Daoy (cell line): Measurements from ENCODE around the gene MANBA. TPM values are rescaled to one million over a fixed set of nuclear protein-coding genes. Genes with fewer than 3 reads are reported as not detected.
A peak's percentile ranks its signal among the peaks of the same experiment; 100 is the strongest.
"Not testable (repeated sequence)": the region's sequence is repeated elsewhere in the genome, so short reads cannot be mapped to it uniquely, and the experiment has no call there.

Experiments used
- DNase-seq: peaks from one replicate; pipeline ENCODE4 v3.0.0-alpha.2; 2015; ENCODE audit warnings: low read depth
- total RNA-seq: library from RNA; depleted of rRNA; stranded (reverse); fragments of >200 nt; shearing (Covaris generic); gene quantifications from 2 replicates; pipeline ENCODE4 v1.2.3, GENCODE V29; 2014

The MANBA gene
- total RNA-seq, 1 experiment from 2014 or later, result 8.2 TPM

DNA sequence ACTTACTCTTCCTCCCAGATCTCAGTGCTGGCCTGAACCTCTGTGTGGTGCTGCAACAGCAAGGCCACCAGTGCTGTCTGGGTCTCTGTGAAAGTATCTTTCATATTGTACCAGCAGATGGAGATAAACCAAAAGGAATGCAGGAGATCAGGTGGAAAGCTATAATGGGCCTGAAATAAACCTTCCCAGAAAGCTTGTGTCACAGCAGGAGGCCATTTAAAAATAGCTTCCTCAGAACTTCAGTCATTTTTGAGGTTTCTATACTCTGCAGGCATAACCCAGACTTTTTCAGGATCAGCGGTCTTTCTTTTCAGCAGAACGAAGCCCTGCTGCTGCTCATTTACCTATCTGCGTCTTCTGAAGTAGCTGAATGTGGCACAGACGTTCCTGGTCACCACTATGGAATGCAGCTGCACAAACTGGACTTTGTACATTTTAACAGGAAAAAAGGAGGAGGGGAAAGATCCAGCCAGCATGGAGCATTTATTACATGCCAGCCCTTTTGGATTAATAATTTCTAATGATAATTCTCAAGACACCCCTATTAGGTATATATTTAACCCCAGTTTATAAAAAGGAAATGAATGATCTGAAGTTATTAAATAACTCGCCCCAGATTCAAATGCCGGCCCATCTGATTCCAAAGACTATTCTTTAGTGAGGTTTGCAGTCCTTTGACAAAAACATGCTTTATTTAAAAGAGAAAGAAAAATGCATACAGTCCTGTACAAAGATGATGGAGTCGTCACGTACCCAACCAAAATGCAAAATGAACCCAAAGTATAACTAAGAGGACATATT, 139.9 kb downstream of the MANBA start:
- DNase-seq, result peak; percentile 43

DNA sequence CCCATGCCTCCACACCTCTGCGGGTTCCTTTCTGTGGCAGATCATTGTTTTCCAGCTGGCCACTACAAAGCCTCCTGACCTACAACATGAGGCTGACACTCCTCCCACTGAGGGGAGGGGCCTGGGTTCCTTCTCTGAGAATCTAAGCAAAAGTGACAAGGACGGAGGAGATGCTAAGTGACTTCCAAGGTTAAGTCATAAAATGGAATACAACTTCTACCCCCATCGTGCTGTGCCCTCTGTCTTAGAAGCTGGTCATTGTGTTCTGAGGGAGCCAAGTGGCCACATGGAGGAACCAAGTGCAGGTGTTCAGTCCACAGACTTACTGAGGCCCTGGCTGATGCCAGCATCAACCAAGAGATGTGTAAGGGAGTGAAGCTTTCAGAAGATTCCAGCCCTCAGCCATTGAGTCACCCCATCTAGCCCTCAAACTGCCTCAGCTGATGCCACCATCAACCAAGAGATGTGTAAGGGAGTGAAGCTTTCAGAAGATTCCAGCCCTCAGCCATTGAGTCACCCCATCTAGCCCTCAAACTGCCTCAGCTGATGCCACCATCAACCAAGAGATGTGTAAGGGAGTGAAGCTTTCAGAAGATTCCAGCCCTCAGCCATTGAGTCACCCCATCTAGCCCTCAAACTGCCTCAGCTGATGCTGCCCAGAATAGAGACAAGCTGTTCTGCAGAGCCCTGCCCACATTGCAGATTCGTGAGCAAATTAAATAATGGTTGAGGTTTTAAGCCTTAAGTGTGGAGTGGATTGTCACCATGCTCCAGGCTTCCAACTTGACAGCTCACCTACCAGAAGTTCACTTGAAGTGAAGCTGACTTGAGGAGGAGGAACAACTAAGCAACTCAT, 140.8 kb downstream of the MANBA start:
- DNase-seq, result not testable (repeated sequence)

DNA sequence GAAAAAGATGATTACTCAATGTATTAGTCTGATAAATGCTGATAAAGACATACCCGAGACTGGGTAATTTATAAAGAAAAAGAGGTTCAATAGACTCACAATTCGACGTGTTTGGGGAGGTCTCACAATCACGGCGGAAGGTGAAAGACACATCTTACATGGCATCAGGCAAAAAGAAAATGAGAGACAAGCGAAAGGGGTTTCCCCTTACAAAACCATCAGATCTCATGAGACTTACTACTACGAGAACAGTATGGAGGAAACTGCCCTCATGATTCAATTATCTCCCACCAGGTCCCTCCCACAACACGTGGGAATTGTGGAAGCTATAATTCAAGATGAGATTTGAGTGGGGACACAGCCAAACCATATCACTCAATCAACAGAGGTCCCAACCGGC, 141.7 kb downstream of the MANBA start:
- DNase-seq, result not testable (repeated sequence)

- DNase-seq, result no peak
Measured at GRCh38 chr4:102616636-102617035, 144.1 kb downstream of the MANBA start.

GRCh38 chr4:102614801-102615200, 146.0 kb downstream of the MANBA start:
- DNase-seq, result no peak

- no peak for DNase-seq
Measured at GRCh38 chr4:102612824-102613366, 147.9 kb downstream of the MANBA start.

DNA sequence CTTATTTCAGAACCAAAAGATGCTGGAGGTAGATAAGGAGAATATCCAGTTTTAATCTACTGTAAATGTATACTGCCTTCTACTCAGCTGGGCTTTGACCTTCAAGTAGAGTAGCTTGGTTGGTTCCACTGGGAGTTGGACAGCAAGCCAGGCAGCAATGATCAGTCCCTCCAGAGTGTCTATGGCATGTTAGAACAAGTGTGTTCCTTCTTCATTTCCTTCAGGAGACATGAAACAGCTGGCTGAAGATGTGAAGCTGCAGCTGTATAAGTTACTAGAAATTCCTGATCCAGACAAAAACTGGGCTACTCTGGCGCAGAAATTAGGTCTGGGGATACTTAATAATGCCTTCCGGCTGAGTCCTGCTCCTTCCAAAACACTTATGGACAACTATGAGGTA, 148.6 kb downstream of the MANBA start:
- no peak for DNase-seq

- no peak for DNase-seq
Measured at GRCh38 chr4:102610476-102610875, 150.3 kb downstream of the MANBA start.

GRCh38 chr4:102610007-102610406, 150.8 kb downstream of the MANBA start:
- no peak for DNase-seq

DNA sequence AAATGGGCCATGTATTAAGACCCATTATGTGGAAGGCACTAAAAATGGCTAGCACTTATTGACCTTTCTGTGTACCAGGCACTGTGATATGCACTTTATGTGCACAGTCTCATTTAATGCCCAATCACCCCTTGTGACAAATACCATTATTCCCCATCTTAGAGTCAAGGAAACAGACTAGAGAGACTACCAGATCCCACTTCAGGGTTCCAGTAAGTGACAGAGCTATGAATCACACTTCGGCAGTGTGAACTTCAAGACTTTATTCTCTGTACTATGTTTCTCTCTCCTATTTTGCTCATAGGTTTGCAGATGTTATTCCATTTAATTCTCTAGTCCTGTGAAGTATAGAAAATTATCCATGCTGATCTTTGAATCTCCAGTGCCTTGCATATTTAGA, 152.6 kb downstream of the MANBA start:
- DNase-seq, result no peak

GRCh38 chr4:102606846-102607450, 153.8 kb downstream of the MANBA start:
- no peak for DNase-seq

- no peak for DNase-seq
Measured at GRCh38 chr4:102606261-102606660, 154.5 kb downstream of the MANBA start.

DNA sequence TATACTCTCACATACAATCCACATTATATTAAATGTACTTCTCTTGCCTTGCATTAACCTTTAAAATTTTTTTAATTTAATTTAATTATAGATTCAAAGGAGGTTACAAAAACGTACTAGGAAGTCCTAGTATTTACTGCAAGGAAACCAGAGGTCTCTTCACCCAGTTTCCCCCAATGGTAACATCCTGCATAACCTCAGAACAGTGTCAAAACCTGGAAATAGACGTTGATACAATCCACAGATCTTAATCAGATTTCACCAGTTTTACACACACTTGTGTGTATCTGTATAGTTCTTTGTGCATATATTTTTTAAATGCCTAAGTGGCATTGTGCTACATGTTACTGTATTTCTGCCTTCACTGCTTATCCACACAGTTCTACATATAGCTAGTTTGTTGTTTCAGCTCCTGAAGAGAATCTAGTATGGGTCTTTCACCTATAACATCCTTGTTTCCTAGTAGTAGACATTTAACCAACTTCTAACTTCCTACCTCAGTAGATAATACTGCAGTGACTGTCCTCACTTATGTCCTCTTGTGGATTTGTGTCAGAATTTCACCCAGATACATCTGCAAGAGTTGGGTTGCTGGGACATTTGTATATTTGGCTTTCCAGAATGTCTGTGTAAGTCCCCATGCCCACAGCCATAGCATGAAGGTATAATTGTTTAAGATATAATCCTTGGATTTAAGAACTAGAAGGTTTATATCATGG, 156.4 kb downstream of the MANBA start:
- DNase-seq, result no peak

DNA sequence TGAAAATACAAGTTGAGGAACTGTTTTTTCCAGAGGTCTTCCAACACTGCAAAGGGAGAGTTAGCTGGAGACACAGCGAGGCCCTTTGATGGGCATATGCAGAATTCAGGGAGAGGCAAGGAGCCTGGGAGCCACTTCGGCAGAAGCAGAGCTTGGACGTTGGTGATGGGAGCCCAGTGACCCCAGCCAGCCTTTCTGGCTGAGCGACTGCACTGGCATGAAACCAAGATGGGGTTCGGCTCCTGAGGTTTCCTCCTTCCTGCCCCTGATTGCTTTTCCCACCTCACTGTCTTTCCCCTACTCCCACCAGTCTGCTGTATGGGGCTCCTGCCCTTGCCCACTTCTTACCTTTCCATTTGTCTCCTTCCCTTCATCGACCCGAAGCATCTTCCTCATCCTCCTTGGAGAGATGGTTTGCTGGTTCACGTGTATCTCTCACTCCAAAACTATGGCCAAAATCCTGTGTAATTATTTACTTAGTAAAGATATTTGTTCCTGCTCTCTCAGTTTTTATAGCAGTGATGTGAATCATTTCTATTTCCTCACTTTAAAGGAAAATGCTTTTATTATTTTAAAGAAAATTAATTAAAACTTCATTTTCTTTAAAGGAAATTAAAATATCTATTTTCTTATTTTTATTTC, 159.1 kb downstream of the MANBA start:
- DNase-seq, result no peak

DNA sequence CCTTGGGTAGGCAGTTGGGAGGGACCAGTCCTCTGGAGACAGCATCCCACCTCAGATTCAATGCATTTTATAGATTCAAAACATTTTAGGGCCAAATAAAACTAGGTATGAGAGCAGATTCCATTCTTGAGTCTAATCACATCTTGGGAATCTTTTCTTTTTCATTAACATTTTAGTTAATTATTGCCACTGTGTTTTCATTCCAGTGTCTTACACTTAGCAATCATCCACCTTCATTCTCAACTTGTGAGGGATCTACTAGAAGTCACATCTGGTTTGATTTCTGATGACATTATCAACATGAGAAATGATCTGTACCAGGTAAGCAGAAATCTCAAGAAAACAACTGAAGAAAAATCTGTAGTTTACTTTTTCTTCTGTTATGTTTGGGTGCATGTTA, 160.1 kb downstream of the MANBA start:
- no peak for DNase-seq

DNA sequence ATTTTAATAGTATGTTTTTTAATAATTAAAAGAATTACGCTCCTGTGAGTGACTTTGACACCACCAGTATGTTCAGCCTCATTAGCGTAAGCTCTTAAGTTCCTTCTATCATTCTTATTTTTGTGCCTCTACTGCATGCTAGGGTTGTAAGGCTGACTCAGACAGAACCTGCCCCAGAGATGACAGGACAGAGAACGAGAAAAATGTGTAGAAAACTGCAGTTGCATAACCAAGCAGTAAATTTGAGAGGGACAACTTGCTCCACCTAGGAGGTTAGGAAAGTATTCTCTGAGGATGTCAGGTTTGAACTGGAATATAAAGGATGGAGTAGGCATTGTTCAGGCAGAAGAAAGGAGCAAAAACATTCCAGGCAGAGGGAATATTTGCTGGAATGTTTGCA, 160.9 kb downstream of the MANBA start:
- DNase-seq, result no peak

- no peak for DNase-seq
Measured at GRCh38 chr4:102599455-102599854, 161.3 kb downstream of the MANBA start.

DNA sequence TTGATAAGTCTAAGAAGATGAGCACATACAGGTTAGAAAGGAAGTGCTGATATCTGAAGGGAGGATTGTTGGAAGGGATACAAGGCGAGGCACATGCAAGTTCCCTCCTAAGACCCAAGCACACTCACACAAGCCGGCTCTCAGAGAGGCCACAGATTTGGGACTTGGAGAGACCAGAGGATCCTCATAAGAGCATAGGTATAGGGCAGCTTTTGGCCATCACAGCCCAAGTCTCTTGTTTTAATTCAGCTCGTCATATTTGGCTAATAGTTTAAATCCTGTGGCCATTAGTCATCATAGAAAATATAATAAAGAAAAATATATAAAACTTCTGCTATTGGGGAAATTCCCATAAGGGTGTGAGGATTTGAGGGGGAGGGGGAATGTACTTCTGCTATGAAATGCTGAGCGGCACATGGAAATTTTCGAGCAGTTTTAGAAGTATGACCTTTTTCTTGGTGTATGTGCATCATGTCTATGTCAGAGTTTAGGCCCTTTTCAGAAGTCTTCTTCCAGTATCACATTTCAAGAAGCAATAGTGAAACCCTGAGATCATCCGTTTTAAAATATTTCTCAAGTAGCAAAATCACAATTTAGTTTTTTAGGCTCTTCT, 161.9 kb downstream of the MANBA start:
- no peak for DNase-seq

GRCh38 chr4:102598086-102598761, 162.5 kb downstream of the MANBA start:
- DNase-seq, result no peak

- no peak for DNase-seq
Measured at GRCh38 chr4:102596532-102596931, 164.2 kb downstream of the MANBA start.
